GM19043 (cell line): Measurements from ENCODE around the gene PTPRH.
"Not testable (repeated sequence)": the region's sequence is repeated elsewhere in the genome, so short reads cannot be mapped to it uniquely, and the experiment has no call there.

ENCODE experiments used
- ATAC-seq: cut with Tn5 transposase; IDR thresholded peaks from one replicate; pipeline ENCODE4 v1.9.1; 2021; ENCODE audit warnings: low read depth; ENCODE audit not compliant: unreplicated experiment

The PTPRH gene

GRCh38 chr19:55227241-55228014 lies 18.1 kb upstream of the PTPRH start:
- ATAC-seq, result no peak

DNA sequence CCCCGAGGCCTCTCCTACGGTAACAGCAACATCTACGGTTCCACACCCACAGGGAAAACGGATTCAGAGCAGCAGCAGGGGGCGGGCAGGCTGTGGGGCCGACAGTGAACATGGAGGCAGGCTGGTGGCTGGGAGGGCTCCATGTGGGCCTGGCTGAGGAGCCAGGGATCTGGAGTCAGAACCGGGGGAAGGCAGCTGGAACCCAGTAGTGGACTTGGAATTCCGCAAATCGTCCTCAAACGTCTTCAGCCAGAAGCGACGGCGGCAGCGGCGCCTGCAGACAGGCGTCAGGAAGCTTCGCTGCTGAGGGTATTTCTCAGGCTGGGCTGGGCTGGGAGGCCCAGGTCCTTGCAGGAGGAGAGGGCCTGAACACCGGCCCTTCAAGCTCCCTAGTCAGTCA lies 17.5 kb upstream of the PTPRH start:
- ATAC-seq, result no peak

- no peak for ATAC-seq
Observed at GRCh38 chr19:55226273-55226672, 17.0 kb upstream of the PTPRH start.

DNA sequence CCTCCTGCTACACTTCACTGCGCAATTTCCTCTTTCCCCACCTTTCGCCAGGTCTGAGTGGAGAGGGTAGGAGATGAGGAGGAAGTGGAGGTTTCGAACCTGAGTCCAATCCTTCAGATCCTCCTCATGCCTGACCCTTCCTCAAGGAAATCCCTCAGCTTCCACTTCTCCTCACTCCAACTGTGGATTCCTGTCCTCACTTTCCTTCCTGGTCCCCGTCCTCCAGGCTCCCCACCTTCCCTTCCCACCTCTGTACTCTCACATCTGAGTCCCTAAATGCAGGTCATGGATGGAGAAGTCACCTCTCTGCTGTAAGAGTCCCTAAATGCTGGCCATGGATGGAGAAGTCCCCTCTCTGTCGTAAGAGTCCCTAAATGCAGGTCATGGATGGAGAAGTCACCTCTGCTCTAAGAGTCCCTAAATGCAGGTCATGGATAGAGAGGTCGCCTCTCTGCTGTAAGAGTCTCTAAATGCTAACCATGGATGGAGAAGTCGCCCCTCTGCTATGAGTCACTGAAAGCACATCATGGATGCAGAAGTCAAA lies 16.2 kb upstream of the PTPRH start:
- ATAC-seq, result no peak

DNA sequence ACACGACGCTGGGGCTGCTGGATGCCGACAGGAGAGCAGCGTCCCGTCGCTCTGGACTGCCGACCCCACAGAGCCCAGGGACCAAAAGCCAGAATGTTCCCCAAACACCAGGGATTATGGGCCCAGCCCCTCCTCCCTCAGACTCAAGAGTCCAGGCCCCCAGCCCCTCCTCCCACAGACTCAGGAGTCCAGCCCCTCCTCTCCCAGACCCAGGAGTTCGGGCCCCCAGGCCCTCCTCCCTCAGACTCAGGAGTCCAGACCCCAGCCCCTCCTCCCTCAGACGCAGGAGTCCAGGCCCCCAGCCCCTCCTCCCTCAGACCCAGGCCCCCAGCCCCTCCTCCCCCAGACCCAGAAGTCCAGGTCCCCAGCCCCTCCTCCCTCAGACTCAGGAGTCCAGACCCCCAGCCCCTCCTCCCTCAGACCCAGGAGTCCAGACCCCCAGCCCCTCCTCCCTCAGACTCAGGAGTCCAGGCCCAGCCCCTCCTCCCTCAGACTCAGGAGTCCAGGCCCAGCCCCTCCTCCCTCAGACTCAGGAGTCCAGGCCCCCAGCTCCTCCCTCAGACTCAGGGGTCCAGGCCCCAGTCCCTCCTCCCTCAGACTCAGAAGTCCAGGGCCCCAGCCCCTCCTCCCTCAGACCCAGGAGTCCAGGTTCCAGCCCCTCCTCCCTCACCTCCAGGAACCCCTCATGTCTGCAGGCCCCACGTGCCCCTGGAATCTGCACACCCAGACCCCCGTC lies 15.5 kb upstream of the PTPRH start:
- not testable (repeated sequence) for ATAC-seq

- no peak for ATAC-seq
Observed at GRCh38 chr19:55224038-55224665, 14.9 kb upstream of the PTPRH start.

- ATAC-seq, result no peak
Observed at GRCh38 chr19:55223291-55224037, 14.2 kb upstream of the PTPRH start.

- ATAC-seq, result no peak
Observed at GRCh38 chr19:55220525-55220924, 11.2 kb upstream of the PTPRH start.

DNA sequence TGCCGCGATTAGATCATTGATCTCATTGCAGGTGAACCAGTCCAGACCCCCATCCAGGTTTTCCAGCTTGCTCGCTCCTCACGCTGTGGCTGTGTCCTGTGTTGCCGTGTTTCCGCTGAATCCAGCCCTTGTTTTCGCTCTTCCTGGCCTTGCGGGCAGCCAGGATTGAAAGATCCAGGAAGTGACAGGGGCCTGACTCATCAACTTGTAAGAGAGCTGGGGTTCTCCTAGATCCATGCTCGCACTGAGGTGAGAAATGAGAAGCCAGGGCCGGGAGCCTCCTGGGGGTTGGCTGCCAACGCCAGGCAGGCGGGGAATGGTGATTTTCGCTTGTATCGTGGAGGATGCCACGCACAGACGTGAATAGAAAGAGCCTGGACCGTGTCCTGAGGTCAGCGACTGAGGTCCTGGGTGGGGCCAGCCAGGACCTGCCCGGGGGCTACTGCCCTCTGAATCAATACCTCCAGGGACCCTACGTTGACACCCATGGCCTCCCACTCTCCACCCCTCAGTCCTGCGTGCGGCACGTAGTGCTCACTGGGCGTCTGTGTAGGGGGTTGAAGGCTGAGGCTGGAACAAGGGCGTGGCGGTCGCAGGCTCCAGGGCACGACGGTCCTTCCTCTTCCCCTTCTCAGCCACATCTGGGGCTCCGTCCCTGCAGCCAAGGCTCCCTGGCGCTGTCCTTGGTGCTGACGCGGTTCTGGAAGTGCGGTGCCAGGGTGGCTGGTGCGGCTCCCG lies 7.3 kb upstream of the PTPRH start:
- ATAC-seq, result no peak

DNA sequence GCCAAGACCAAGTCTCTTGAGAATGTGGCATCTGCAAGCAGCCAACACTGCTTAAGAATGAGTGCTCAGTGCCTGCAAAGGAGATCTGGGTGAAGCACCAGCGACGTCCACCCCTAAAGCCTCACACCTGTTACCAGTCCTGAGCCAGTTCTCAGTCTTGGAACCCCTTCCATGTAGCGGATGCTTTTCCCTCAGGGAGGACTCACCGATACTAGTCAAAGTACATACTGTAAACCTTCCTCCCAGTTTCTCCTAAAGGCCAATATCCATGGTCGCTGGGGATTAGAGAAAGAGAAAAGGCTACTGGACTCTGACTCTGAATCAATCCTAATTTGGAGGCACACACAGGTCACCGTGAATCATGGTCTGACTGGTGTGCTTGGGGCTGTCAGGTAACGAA lies 4.2 kb upstream of the PTPRH start:
- no peak for ATAC-seq

DNA sequence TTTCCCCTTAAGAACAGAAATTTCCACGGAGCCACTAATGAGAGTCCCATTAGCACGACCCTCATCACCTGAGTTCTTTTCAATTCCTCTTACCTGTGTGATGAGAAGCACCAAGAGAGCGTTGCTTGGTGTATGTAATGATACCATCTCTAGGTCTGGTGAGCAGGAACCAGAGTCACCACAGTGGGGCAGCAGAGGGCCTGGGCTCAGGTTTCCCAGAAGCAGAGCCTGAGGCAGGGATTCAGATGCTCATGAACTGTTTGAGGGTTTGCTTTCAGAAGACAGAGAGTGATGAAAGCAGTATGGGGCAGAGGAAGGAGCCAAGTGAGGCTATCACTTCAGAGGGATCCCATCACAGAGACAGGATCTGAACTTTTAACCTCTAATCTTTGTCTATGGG lies 3.1 kb upstream of the PTPRH start:
- ATAC-seq, result no peak

- ATAC-seq, result no peak
Observed at GRCh38 chr19:55209693-55210472, 582 bp upstream of the PTPRH start.

DNA sequence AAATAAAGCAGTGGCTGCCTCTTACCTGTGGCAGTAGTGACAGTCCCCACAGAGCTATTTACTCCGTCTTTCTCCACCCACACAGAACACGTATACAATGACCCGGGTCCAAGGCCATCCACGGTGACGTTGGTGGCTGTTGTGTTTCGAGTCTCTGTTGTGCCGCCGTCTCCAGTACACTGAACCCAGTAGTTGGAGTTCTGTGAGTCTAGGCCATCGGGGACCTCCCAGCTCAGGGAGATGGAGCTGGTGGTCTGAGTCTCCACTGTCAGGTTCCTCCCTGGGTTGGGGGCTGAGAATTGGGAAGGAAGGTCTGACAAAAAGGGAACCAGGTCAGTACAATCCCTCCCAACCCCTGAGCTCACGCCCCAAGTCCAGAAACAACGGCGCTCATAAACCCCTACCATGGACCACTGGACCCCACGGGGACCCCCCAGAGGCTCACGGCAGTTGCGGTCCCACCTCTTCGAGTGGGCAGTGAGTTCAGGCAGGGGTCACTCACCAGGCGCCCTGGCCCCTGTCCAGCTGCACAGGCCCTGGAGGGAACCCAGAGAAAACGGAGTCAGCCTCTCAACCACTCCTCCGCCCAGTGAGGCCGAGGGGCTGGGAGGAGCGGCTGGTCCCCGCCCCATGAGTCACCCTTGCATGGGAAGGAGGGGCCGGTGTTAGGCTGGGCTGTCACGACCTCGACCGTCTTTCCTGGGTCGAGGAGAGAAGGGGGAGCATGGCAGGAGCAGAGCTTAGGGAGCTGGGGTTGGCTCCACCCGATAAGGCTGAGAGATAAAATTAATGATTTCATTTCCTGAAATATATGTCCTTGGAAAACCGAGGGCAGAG lies 2.4 kb downstream of the PTPRH start:
- no peak for ATAC-seq

DNA sequence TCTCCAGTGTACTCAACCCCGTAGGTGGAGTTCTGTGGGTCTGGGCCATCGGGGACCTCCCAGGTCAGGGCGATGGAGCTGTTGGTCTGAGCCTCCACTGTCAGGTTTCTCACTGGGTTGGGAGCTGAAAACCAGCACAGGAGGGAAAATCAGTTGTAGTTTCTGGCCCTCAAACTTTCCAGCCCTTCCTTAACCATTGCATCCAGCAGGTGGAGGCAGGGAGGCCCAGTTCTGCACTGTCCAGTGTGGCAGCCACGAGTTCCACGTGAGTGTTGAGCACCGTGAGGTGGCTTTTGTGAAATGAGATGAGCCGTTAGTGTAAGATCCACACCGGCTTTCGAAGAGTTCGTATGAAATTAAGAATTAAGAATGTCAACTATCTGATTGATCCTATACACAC lies 7.1 kb downstream of the PTPRH start:
- not testable (repeated sequence) for ATAC-seq

GRCh38 chr19:55199620-55200204 lies 9.6 kb downstream of the PTPRH start:
- no peak for ATAC-seq

GRCh38 chr19:55198651-55199050 lies 10.7 kb downstream of the PTPRH start:
- ATAC-seq, result no peak

DNA sequence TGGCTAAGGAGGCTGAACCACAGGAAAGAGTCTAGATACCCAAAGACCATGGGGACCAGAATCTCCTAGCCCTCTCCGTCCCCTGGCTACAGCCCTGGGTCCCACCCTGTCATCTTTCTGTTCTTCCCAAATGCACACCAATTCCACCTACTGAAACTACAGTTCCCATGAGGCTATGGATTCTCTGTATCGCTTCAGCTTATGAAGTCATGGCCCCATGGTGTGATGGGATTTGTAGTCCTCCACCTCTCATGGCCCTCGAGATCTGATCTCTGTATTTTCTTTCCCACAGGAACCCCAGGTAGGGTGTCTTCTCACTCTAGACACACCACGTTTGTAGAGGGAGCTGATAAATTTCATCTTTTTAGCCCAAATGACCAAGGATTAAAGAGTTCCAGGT lies 11.8 kb downstream of the PTPRH start:
- no peak for ATAC-seq

DNA sequence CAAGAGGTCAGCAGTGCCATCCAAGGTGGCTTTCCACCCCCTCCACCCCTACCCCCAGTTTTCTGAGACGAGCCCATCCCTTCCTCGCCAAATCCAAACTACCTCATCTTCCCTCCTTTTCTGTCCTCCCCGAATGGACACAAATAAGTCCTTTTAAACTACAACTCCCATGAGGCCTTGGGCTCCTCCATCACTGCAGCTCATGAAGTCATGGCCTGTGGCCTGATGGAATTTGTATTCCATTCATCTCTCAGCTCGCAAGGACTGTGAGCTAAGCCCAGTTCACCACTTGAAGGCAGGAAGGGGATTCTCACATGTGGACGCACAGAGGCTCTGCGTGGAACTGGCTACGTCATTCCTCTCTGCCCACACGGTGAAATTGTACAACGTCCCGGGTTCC lies 12.5 kb downstream of the PTPRH start:
- ATAC-seq, result no peak
